Endothelial cell of umbilical vein (primary cell): ENCODE data around the gene SAE1. TPM values are rescaled to one million over a fixed set of nuclear protein-coding genes. Genes with fewer than 3 reads are reported as not detected.

Source experiments
- BruUV-seq: library from RNA; stranded (reverse); fragments of 400-500 nt; replicated peaks from 2 replicates; lab custom pipeline; 2021; lab: Mats Ljungman, UMichigan
- CTCF ChIA-PET: fragments of 300-600, 350-600 bp; sonication (Branson Sonifier 250); formaldehyde crosslinking; loops from one replicate; lab custom pipeline; 2021; ENCODE audit warnings: antibody characterized with exemption, inconsistent platforms; lab: Charles Lee
- POLR2A ChIA-PET: fragments of 300-600, 350-600 bp; sonication (Branson Sonifier 250); formaldehyde crosslinking; loops from one replicate; lab custom pipeline; 2021; ENCODE audit warnings: antibody characterized with exemption, inconsistent platforms; lab: Charles Lee
- DNase-seq: peaks from one replicate; pipeline ENCODE4 v3.0.0-alpha.2; 2011; ENCODE audit warnings: low read depth, low spot score
- FAIRE-seq: peaks from 2 replicates; lab custom pipeline; 2011; peaks lifted over from hg19 to GRCh38; lab: Jason Lieb, UNC
- H2AFZ ChIP-seq: 2 replicates; pipeline ENCODE4 v1.6.0; 2012; ENCODE audit warnings: low read depth, low read length, control low read depth, inconsistent platforms
- H3K27ac ChIP-seq: 2 replicates; pipeline ENCODE4 v1.5.1; 2011; ENCODE audit warnings: low read depth, mild to moderate bottlenecking, control low read depth, low read length, moderate library complexity; ENCODE audit not compliant: insufficient read depth
- H3K27me3 ChIP-seq, 2 experiments: 2 replicates each; pipeline versions ENCODE4 v1.6.0 to v1.6.1; 2011; ENCODE audit warnings: low read length in 2 of 2, mixed read lengths in 1 of 2; ENCODE audit not compliant: control insufficient read depth in 2 of 2, insufficient read depth in 2 of 2
- H3K36me3 ChIP-seq, 2 experiments: 2 replicates in 1 of 2; 3 replicates in 1 of 2; pipeline ENCODE4 v1.5.1; 2011; ENCODE audit warnings: low read length in 2 of 2, mild to moderate bottlenecking in 1 of 2, moderate library complexity in 1 of 2; ENCODE audit not compliant: control insufficient read depth in 2 of 2, insufficient read depth in 2 of 2; ENCODE audit errors: extremely low read depth in 1 of 2
- H3K4me1 ChIP-seq: 3 replicates; pipeline ENCODE4 v1.5.1; 2011; ENCODE audit warnings: mild to moderate bottlenecking, low read length; ENCODE audit not compliant: control insufficient read depth, insufficient read depth; ENCODE audit errors: extremely low read depth
- H3K4me2 ChIP-seq: 2 replicates; pipeline ENCODE4 v1.6.1; 2011; ENCODE audit warnings: low read length, control low read depth, mixed read lengths; ENCODE audit not compliant: insufficient read depth
- H3K4me3 ChIP-seq, 3 experiments: fragments of 200-600 bp in 1 of 3; sonication (generic), shearing (Covaris generic) in 1 of 3; replicated peaks in 1 of 3; 2 replicates each; pipeline ENCODE4 v1.5.1; 2011 to 2016; ENCODE audit warnings: control low read depth in 3 of 3, low read length in 3 of 3, mild to moderate bottlenecking in 2 of 3, inconsistent platforms in 1 of 3, low read depth in 1 of 3, moderate library complexity in 1 of 3; ENCODE audit not compliant: insufficient read depth in 1 of 3
- H3K79me2 ChIP-seq: 2 replicates; pipeline ENCODE4 v1.6.0; 2012; ENCODE audit warnings: low read length, inconsistent platforms; ENCODE audit not compliant: control insufficient read depth, insufficient read depth
- H3K9ac ChIP-seq: replicated peaks from 2 replicates; pipeline ENCODE3; 2011; ENCODE audit warnings: low read length, control low read depth; ENCODE audit not compliant: insufficient read depth; ENCODE audit errors: extremely low read depth
- H3K9me1 ChIP-seq: replicated peaks from 3 replicates; pipeline ENCODE4 v1.6.0; 2011; ENCODE audit warnings: mild to moderate bottlenecking, low read length; ENCODE audit not compliant: control insufficient read depth, insufficient read depth; ENCODE audit errors: extremely low read depth
- H3K9me3 ChIP-seq: replicated peaks from 2 replicates; pipeline ENCODE4 v1.5.1; 2012; ENCODE audit warnings: low read length, inconsistent platforms; ENCODE audit not compliant: control insufficient read depth, insufficient read depth
- H4K20me1 ChIP-seq: replicated peaks from 2 replicates; pipeline ENCODE3; 2011; ENCODE audit warnings: mild to moderate bottlenecking, low read length; ENCODE audit not compliant: control insufficient read depth, insufficient read depth; ENCODE audit errors: extremely low read depth
- EZH2 ChIP-seq: IDR thresholded peaks from 2 replicates; pipeline ENCODE4 v1.6.1; 2012; ENCODE audit warnings: borderline replicate concordance, low read depth, mild to moderate bottlenecking, moderate library complexity, low read length, inconsistent platforms; ENCODE audit not compliant: severe bottlenecking
- FOS ChIP-seq: IDR thresholded peaks from 2 replicates; pipeline ENCODE4 v1.6.1; 2011; ENCODE audit warnings: mild to moderate bottlenecking, low read length, moderate library complexity, borderline replicate concordance; ENCODE audit not compliant: insufficient read depth
- GATA2 ChIP-seq: IDR thresholded peaks from 2 replicates; pipeline ENCODE4 v1.7.0; 2011; ENCODE audit warnings: low read depth, mild to moderate bottlenecking, moderate library complexity, mixed read lengths, low read length; ENCODE audit not compliant: insufficient read length, insufficient read depth
- JUN ChIP-seq: IDR thresholded peaks from 2 replicates; pipeline ENCODE4 v1.6.1; 2011; ENCODE audit warnings: borderline replicate concordance, low read depth; ENCODE audit not compliant: insufficient read length, insufficient read depth
- MYC ChIP-seq: IDR thresholded peaks from one replicate; pipeline ENCODE4 v1.6.1; 2011; ENCODE audit warnings: mild to moderate bottlenecking, low read depth, low read length
- POLR2A ChIP-seq: IDR thresholded peaks from 2 replicates; pipeline ENCODE4 v1.6.1; 2012; ENCODE audit warnings: low read depth, mild to moderate bottlenecking, control low read depth, low read length
- POLR2AphosphoS5 ChIP-seq: IDR thresholded peaks from 2 replicates; pipeline ENCODE4 v1.6.1; 2012; ENCODE audit warnings: low read depth, mild to moderate bottlenecking, control low read depth, low read length, moderate library complexity; ENCODE audit not compliant: insufficient read depth
- dilution Hi-C: fragments of 300-500 bp; cut with MboI; formaldehyde crosslinking; loops from one replicate; pipeline ENCODE4 v1.15.0; 2019; ENCODE audit warnings: low sequenced_read_pairs; ENCODE audit not compliant: extremely low pct_ligation_motif_present
- intact Hi-C: fragments of 100-400 bp; cut with micrococcal nuclease; formaldehyde crosslinking; loops from one replicate; pipeline ENCODE4 v1.10.0; 2022
- polyA plus RNA-seq, 4 experiments: library from polyadenylated mRNA; depleted of rRNA in 3 of 4; stranded (reverse) in 3 of 4; unstranded in 1 of 4; fragments of >200 nt; gene quantifications; 2 replicates each; pipeline versions ENCODE4 v1.2.1 to v1.2.3, GENCODE V29; 2011 to 2012; ENCODE audit warnings: missing spikeins in 1 of 4
- total RNA-seq: library from RNA; stranded (reverse); gene quantifications from 2 replicates; pipeline ENCODE4 v1.2.3, GENCODE V29; 2021
- TF ChIP-seq, protein P1 (sequence below), 2 donors: IDR thresholded peaks; 1 replicate in 1 of 2; 2 replicates in 1 of 2; pipeline ENCODE4 v1.5.1; 2011; ENCODE audit warnings: low read length in 2 of 2, mild to moderate bottlenecking in 2 of 2, moderate library complexity in 2 of 2, control low read depth in 1 of 2, inconsistent platforms in 1 of 2, low read depth in 1 of 2; ENCODE audit not compliant: insufficient read depth in 1 of 2; ENCODE audit errors: extremely low read depth in 1 of 2
- TF ChIP-seq, protein P2 (sequence below): IDR thresholded peaks from 2 replicates; pipeline ENCODE4 v1.6.1; 2011; ENCODE audit not compliant: insufficient read depth, insufficient read length

The SAE1 gene
- total and polyA plus RNA-seq, 2 donors (not counting 3 experiments of a cell fraction or from before 2014, with no cell fraction given) = 165 to 219 TPM

DNA sequence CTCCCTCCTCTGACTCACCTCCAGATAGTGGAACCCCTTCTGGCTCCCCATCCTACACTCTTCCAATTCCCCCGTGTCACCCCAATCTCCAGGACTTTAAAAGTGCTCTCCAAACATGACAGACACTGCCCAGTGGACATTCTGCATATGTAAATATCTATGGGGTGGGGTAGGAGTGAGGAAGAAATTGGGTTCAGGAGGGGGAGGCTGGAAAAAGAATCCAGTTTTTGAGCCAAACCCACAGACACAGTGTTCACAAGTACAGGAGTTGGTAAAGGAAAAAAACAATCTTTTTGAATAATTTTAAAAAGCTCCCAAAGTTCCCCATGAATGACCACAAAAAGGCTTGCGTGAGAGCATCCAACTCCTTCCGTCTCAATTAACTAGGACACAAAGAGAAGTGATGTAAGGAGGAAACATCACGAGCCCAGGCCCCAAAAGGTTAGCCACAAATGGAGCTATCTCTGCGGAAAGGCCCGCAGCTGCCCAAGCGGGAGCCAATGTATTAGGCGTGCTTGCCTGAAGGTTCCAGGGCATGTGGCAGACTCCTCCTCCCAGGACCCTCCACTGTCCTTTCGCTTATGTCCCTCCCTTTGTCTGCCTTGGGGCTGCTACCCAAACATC, 35.0 kb upstream of the SAE1 start:
- intact Hi-C loops (no loop called here), dilution Hi-C loops (no loop called here)
- POLR2A ChIA-PET = interaction anchor here (1.2 kb wide), 1 partner anchor 18 kb away, joined by 3 read pairs; the partner anchor contains the start of gene ZC3H4
- CTCF ChIA-PET = interaction anchor here (1.6 kb wide), 1 partner anchor 15 kb away, joined by 7 read pairs; no protein-coding TSS in a partner anchor
- no peaks in the 10 kb centered on the region for H3K4me1 ChIP-seq
- no peaks in the 10 kb centered on the region for H3K9me3 ChIP-seq
- H3K27me3 ChIP-seq = no peaks in the 10 kb centered on the region
- peaks cover 61% of the 10 kb centered on the region for H3K79me2 ChIP-seq
- H3K36me3 ChIP-seq = peaks cover 0 to 15% of the 10 kb centered on the region in 2 experiments
- no peak overlapping the region for H3K4me2 ChIP-seq
- FAIRE-seq = no peak
- H3K4me3 ChIP-seq = no peak overlapping the region
- TF ChIP-seq, protein P1, sequence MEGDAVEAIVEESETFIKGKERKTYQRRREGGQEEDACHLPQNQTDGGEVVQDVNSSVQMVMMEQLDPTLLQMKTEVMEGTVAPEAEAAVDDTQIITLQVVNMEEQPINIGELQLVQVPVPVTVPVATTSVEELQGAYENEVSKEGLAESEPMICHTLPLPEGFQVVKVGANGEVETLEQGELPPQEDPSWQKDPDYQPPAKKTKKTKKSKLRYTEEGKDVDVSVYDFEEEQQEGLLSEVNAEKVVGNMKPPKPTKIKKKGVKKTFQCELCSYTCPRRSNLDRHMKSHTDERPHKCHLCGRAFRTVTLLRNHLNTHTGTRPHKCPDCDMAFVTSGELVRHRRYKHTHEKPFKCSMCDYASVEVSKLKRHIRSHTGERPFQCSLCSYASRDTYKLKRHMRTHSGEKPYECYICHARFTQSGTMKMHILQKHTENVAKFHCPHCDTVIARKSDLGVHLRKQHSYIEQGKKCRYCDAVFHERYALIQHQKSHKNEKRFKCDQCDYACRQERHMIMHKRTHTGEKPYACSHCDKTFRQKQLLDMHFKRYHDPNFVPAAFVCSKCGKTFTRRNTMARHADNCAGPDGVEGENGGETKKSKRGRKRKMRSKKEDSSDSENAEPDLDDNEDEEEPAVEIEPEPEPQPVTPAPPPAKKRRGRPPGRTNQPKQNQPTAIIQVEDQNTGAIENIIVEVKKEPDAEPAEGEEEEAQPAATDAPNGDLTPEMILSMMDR (IDR thresholded peaks at IDR 0.05; ENCODE audit: extremely low read depth in 1 of 2, insufficient read depth in 1 of 2, low read depth in 1 of 2, low read length in 2 of 2) = no peak
- no peak for TF ChIP-seq POLR2A
- no peak for TF ChIP-seq POLR2AphosphoS5
- TF ChIP-seq GATA2 = no peak
- TF ChIP-seq MYC = no peak
- TF ChIP-seq EZH2 = no peak
- TF ChIP-seq JUN = no peak
- no peak for TF ChIP-seq FOS
- TF ChIP-seq, protein P2, sequence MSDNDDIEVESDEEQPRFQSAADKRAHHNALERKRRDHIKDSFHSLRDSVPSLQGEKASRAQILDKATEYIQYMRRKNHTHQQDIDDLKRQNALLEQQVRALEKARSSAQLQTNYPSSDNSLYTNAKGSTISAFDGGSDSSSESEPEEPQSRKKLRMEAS = no peak
- H2AFZ ChIP-seq = no peak overlapping the region
- no peak for DNase-seq
- no peaks in the 10 kb centered on the region for H4K20me1 ChIP-seq
- no TSS peak for BruUV-seq
- no peak overlapping the region for H3K27ac ChIP-seq
- no peaks in the 10 kb centered on the region for H3K9me1 ChIP-seq
- H3K9ac ChIP-seq = no peak overlapping the region
